GM12872 (cell line): ENCODE data around the gene KLHL24.

Experiments used
- CTCF ChIP-seq: IDR thresholded peaks from 3 replicates; pipeline ENCODE4 v1.5.1; 2011; ENCODE audit warnings: low read depth, mild to moderate bottlenecking, low read length, moderate library complexity; ENCODE audit not compliant: insufficient read depth

KLHL24 gene

GRCh38 chr3:183711516-183711915, 76.1 kb downstream of the KLHL24 start:
- TF ChIP-seq CTCF = no peak

- TF ChIP-seq CTCF = no peak
Measured at GRCh38 chr3:183714622-183715021, 79.2 kb downstream of the KLHL24 start.

GRCh38 chr3:183718012-183718411, 82.6 kb downstream of the KLHL24 start:
- no peak for TF ChIP-seq CTCF

GRCh38 chr3:183725387-183725786, 90.0 kb downstream of the KLHL24 start:
- no peak for TF ChIP-seq CTCF

GRCh38 chr3:183728204-183728603, 92.8 kb downstream of the KLHL24 start:
- no peak for TF ChIP-seq CTCF

- TF ChIP-seq CTCF = no peak
Measured at GRCh38 chr3:183730361-183730760, 94.9 kb downstream of the KLHL24 start.

- TF ChIP-seq CTCF = no peak
Measured at GRCh38 chr3:183731611-183732010, 96.2 kb downstream of the KLHL24 start.

GRCh38 chr3:183733553-183733952, 98.1 kb downstream of the KLHL24 start:
- TF ChIP-seq CTCF = no peak
